WTC11 (cell line): ENCODE results near the gene VWA8. TPM values are rescaled to one million over a fixed set of nuclear protein-coding genes. Genes with fewer than 3 reads are reported as not detected.

Experiments
- ATAC-seq: fragments of 200-7000 bp; cut with Tn5 transposase; 2 replicates; pipeline ENCODE4 v1.10.0; 2021; ENCODE audit warnings: mild to moderate bottlenecking, moderate library complexity
- CTCF ChIA-PET: fragments of 300-600 bp; sonication (Branson Sonifier 250); formaldehyde crosslinking; loops from one replicate; lab custom pipeline; 2021; ENCODE audit warnings: antibody characterized with exemption; lab: Charles Lee
- POLR2A ChIA-PET: fragments of 350-600 bp; sonication (Branson Sonifier 250); formaldehyde crosslinking; loops from one replicate; lab custom pipeline; 2021; ENCODE audit warnings: antibody characterized with exemption; lab: Charles Lee
- DNase-seq: peaks from one replicate; pipeline ENCODE4 v3.0.0; 2021; ENCODE audit warnings: low spot score
- H3K27ac Mint-ChIP-seq: 2 replicates; pipeline ENCODE4 v1.8.0; 2021; ENCODE audit warnings: mixed read lengths
- H3K27me3 Mint-ChIP-seq: 2 replicates; pipeline ENCODE4 v1.8.0; 2021; ENCODE audit warnings: low read depth, mild to moderate bottlenecking, moderate library complexity, mixed read lengths
- H3K36me3 Mint-ChIP-seq: 2 replicates; pipeline ENCODE4 v1.8.0; 2021; ENCODE audit warnings: mixed read lengths
- H3K4me1 Mint-ChIP-seq: 2 replicates; pipeline ENCODE4 v1.8.0; 2022; ENCODE audit warnings: mixed read lengths
- H3K4me3 Mint-ChIP-seq: 2 replicates; pipeline ENCODE4 v1.8.0; 2021; ENCODE audit warnings: mild to moderate bottlenecking, moderate library complexity, mixed read lengths
- H3K9me3 Mint-ChIP-seq: 2 replicates; pipeline ENCODE4 v1.8.0; 2021; ENCODE audit warnings: mixed read lengths
- AFF4 ChIP-seq: sonication (generic); formaldehyde crosslinking; IDR thresholded peaks from 2 replicates; pipeline ENCODE4 v1.8.1; 2023; ENCODE audit warnings: mild to moderate bottlenecking, missing genetic modification reagents, borderline replicate concordance
- ATF2 ChIP-seq: sonication (generic); formaldehyde crosslinking; IDR thresholded peaks from 2 replicates; pipeline ENCODE4 v1.8.1; 2022; ENCODE audit warnings: low read depth, missing genetic modification reagents, borderline replicate concordance
- CDX4 ChIP-seq: fragments of 250-450 bp; sonication (Bioruptor Pico); IDR thresholded peaks from 2 replicates; pipeline ENCODE4 v1.9.0; 2021; ENCODE audit warnings: moderate library complexity, mild to moderate bottlenecking, inconsistent platforms, borderline replicate concordance
- ETV6 ChIP-seq: sonication (generic); formaldehyde crosslinking; IDR thresholded peaks from 2 replicates; pipeline ENCODE4 v1.8.1; 2022; ENCODE audit warnings: mild to moderate bottlenecking, missing genetic modification reagents
- FOXK1 ChIP-seq: sonication (generic); formaldehyde crosslinking; IDR thresholded peaks from 2 replicates; pipeline ENCODE4 v1.8.0; 2022; ENCODE audit warnings: mild to moderate bottlenecking, moderate library complexity, missing genetic modification reagents
- FOXP1 ChIP-seq: sonication (generic); formaldehyde crosslinking; IDR thresholded peaks from 2 replicates; pipeline ENCODE4 v1.8.0; 2022; ENCODE audit warnings: missing genetic modification reagents, mild to moderate bottlenecking, moderate library complexity, borderline replicate concordance
- JAZF1 ChIP-seq: fragments of 250-450 bp; sonication (Bioruptor Pico); IDR thresholded peaks from 2 replicates; pipeline ENCODE4 v1.9.0; 2021; ENCODE audit warnings: moderate library complexity, mild to moderate bottlenecking, inconsistent platforms
- JUN ChIP-seq: sonication (generic); formaldehyde crosslinking; IDR thresholded peaks from 2 replicates; pipeline ENCODE4 v1.8.0; 2023; ENCODE audit warnings: mild to moderate bottlenecking, missing genetic modification reagents
- KAT7 ChIP-seq: sonication (generic); formaldehyde crosslinking; IDR thresholded peaks from 2 replicates; pipeline ENCODE4 v1.8.1; 2023; ENCODE audit warnings: missing genetic modification reagents, mild to moderate bottlenecking, borderline replicate concordance
- NFE2L1 ChIP-seq: sonication (generic); formaldehyde crosslinking; IDR thresholded peaks from 2 replicates; pipeline ENCODE4 v1.8.1; 2023; ENCODE audit warnings: missing genetic modification reagents
- NR1H2 ChIP-seq: sonication (generic); formaldehyde crosslinking; IDR thresholded peaks from 2 replicates; pipeline ENCODE4 v1.9.0; 2021; ENCODE audit warnings: mild to moderate bottlenecking, moderate library complexity, missing genetic modification reagents
- SOX15 ChIP-seq: fragments of 250-450 bp; sonication (Bioruptor Pico); IDR thresholded peaks from 2 replicates; pipeline ENCODE4 v1.9.0; 2021; ENCODE audit warnings: mild to moderate bottlenecking
- ZBTB21 ChIP-seq: sonication (generic); formaldehyde crosslinking; IDR thresholded peaks from 2 replicates; pipeline ENCODE4 v1.8.1; 2023; ENCODE audit warnings: mild to moderate bottlenecking, missing genetic modification reagents, borderline replicate concordance
- ZNF396 ChIP-seq: fragments of 250-450 bp; sonication (Bioruptor Pico); IDR thresholded peaks from 2 replicates; pipeline ENCODE4 v1.8.0; 2021; ENCODE audit warnings: mild to moderate bottlenecking, moderate library complexity, borderline replicate concordance
- ZNF671 ChIP-seq: fragments of 250-450 bp; sonication (Bioruptor Pico); IDR thresholded peaks from 2 replicates; pipeline ENCODE4 v1.8.0; 2021; ENCODE audit warnings: mild to moderate bottlenecking
- total RNA-seq: library from RNA; stranded (reverse); gene quantifications from 3 replicates; pipeline ENCODE4 v1.2.3, GENCODE V29; 2021
- TF ChIP-seq, protein P1 (sequence below): sonication (generic); formaldehyde crosslinking; IDR thresholded peaks from 2 replicates; pipeline ENCODE4 v1.8.0; 2023; ENCODE audit warnings: missing genetic modification reagents, mild to moderate bottlenecking, borderline replicate concordance
- TF ChIP-seq, protein P2 (sequence below): sonication (generic); formaldehyde crosslinking; IDR thresholded peaks from 2 replicates; pipeline ENCODE4 v1.8.1; 2023; ENCODE audit warnings: mild to moderate bottlenecking, missing genetic modification reagents, moderate library complexity
- TF ChIP-seq, protein P3 (sequence below): sonication (generic); formaldehyde crosslinking; IDR thresholded peaks from 2 replicates; pipeline ENCODE4 v1.8.0; 2023; ENCODE audit warnings: mild to moderate bottlenecking, missing genetic modification reagents
- TF ChIP-seq, protein P4 (sequence below): fragments of 200-600 bp; IDR thresholded peaks from 2 replicates; pipeline ENCODE4 v1.8.0; 2022; ENCODE audit warnings: antibody characterized with exemption

Gene VWA8
- total RNA-seq, 1 experiment from 2014 or later, result 19.9 TPM

DNA sequence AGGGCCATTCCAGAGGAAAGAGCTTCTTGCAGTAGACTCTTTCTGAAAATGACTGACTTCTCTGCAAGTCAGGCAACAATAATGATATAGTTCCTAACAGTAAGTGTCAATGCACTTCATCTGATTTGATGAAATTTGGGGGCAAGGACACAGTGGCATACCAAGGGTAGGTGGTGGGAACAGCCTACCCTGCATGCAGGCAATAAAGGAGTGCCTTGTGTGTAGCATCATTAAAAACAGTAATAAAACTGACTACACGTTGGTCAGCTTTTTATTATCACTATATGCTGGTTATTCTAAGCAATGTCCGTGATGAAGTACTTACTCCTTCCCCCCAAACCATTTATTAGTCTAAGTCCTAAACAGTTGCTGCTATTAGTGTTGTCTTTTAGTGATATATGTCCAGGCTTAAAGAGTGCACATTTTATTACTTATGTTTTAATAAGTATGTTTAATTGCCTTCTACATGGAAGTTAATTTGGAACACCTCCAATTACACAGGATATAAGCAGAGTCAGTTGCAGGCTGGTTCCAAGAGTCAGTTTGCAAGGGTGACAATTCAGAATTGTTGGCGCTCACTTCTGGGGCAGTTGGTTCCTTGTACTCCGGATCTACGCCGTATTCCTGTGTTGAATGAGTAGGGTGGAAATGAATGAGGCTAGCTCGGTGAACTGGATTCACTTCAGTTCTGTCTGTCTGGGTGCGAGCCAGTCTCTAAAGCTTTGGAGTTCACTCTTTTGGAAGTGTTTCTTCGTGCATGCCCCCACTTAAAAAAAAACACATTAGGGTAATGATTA, 419.6 kb downstream of the VWA8 start:
- POLR2A ChIA-PET, result no interaction called here
- ATAC-seq, result no peak
- no peak overlapping the region for H3K27ac Mint-ChIP-seq
- H3K27me3 Mint-ChIP-seq, result peaks cover 31% of the 10 kb centered on the region
- DNase-seq, result no peak
- no peak overlapping the region for H3K4me3 Mint-ChIP-seq
- CTCF ChIA-PET, result no interaction called here
- peaks cover 23% of the 10 kb centered on the region for H3K9me3 Mint-ChIP-seq
- H3K36me3 Mint-ChIP-seq, result peaks cover 16% of the 10 kb centered on the region
- no peak for TF ChIP-seq ZNF396 (CRISPR knock-in tag)
- TF ChIP-seq JUN (CRISPR knock-in tag), result no peak
- TF ChIP-seq ZBTB21, result no peak
- TF ChIP-seq JAZF1 (CRISPR knock-in tag), result no peak
- no peak for TF ChIP-seq SOX15 (CRISPR knock-in tag)
- no peak for TF ChIP-seq FOXK1 (CRISPR knock-in tag)
- TF ChIP-seq FOXP1, result no peak
- TF ChIP-seq ETV6 (CRISPR knock-in tag), result no peak
- TF ChIP-seq CDX4, result no peak
- TF ChIP-seq NFE2L1 (CRISPR knock-in tag), result no peak
- TF ChIP-seq, protein P1, sequence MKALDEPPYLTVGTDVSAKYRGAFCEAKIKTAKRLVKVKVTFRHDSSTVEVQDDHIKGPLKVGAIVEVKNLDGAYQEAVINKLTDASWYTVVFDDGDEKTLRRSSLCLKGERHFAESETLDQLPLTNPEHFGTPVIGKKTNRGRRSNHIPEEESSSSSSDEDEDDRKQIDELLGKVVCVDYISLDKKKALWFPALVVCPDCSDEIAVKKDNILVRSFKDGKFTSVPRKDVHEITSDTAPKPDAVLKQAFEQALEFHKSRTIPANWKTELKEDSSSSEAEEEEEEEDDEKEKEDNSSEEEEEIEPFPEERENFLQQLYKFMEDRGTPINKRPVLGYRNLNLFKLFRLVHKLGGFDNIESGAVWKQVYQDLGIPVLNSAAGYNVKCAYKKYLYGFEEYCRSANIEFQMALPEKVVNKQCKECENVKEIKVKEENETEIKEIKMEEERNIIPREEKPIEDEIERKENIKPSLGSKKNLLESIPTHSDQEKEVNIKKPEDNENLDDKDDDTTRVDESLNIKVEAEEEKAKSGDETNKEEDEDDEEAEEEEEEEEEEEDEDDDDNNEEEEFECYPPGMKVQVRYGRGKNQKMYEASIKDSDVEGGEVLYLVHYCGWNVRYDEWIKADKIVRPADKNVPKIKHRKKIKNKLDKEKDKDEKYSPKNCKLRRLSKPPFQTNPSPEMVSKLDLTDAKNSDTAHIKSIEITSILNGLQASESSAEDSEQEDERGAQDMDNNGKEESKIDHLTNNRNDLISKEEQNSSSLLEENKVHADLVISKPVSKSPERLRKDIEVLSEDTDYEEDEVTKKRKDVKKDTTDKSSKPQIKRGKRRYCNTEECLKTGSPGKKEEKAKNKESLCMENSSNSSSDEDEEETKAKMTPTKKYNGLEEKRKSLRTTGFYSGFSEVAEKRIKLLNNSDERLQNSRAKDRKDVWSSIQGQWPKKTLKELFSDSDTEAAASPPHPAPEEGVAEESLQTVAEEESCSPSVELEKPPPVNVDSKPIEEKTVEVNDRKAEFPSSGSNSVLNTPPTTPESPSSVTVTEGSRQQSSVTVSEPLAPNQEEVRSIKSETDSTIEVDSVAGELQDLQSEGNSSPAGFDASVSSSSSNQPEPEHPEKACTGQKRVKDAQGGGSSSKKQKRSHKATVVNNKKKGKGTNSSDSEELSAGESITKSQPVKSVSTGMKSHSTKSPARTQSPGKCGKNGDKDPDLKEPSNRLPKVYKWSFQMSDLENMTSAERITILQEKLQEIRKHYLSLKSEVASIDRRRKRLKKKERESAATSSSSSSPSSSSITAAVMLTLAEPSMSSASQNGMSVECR, result no peak
- no peak for TF ChIP-seq AFF4 (CRISPR knock-in tag)
- TF ChIP-seq NR1H2 (CRISPR knock-in tag), result no peak
- no peak for TF ChIP-seq ATF2
- TF ChIP-seq, protein P2, sequence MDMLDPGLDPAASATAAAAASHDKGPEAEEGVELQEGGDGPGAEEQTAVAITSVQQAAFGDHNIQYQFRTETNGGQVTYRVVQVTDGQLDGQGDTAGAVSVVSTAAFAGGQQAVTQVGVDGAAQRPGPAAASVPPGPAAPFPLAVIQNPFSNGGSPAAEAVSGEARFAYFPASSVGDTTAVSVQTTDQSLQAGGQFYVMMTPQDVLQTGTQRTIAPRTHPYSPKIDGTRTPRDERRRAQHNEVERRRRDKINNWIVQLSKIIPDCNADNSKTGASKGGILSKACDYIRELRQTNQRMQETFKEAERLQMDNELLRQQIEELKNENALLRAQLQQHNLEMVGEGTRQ (CRISPR knock-in tag), result no peak
- no peak for TF ChIP-seq ZNF671 (CRISPR knock-in tag)
- TF ChIP-seq, protein P3, sequence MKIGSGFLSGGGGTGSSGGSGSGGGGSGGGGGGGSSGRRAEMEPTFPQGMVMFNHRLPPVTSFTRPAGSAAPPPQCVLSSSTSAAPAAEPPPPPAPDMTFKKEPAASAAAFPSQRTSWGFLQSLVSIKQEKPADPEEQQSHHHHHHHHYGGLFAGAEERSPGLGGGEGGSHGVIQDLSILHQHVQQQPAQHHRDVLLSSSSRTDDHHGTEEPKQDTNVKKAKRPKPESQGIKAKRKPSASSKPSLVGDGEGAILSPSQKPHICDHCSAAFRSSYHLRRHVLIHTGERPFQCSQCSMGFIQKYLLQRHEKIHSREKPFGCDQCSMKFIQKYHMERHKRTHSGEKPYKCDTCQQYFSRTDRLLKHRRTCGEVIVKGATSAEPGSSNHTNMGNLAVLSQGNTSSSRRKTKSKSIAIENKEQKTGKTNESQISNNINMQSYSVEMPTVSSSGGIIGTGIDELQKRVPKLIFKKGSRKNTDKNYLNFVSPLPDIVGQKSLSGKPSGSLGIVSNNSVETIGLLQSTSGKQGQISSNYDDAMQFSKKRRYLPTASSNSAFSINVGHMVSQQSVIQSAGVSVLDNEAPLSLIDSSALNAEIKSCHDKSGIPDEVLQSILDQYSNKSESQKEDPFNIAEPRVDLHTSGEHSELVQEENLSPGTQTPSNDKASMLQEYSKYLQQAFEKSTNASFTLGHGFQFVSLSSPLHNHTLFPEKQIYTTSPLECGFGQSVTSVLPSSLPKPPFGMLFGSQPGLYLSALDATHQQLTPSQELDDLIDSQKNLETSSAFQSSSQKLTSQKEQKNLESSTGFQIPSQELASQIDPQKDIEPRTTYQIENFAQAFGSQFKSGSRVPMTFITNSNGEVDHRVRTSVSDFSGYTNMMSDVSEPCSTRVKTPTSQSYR (CRISPR knock-in tag), result no peak
- TF ChIP-seq, protein P4, sequence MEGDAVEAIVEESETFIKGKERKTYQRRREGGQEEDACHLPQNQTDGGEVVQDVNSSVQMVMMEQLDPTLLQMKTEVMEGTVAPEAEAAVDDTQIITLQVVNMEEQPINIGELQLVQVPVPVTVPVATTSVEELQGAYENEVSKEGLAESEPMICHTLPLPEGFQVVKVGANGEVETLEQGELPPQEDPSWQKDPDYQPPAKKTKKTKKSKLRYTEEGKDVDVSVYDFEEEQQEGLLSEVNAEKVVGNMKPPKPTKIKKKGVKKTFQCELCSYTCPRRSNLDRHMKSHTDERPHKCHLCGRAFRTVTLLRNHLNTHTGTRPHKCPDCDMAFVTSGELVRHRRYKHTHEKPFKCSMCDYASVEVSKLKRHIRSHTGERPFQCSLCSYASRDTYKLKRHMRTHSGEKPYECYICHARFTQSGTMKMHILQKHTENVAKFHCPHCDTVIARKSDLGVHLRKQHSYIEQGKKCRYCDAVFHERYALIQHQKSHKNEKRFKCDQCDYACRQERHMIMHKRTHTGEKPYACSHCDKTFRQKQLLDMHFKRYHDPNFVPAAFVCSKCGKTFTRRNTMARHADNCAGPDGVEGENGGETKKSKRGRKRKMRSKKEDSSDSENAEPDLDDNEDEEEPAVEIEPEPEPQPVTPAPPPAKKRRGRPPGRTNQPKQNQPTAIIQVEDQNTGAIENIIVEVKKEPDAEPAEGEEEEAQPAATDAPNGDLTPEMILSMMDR, result no peak
- no peak for TF ChIP-seq KAT7 (CRISPR knock-in tag)
- H3K4me1 Mint-ChIP-seq, result peaks cover 25% of the 10 kb centered on the region
